MM.1S (cell line): ENCODE results near the gene HTR3B.

Source experiments
- DNase-seq: peaks from one replicate; pipeline ENCODE4 v3.0.0-alpha.2; 2015
- H2AFZ ChIP-seq: fragments of 300-600 bp; sonication (generic); 2 replicates; pipeline ENCODE4 v1.6.0; 2016; ENCODE audit warnings: antibody characterized with exemption, low read length
- H3F3A ChIP-seq: fragments of 300-600 bp; sonication (generic); 2 replicates; pipeline ENCODE4 v1.6.1; 2016; ENCODE audit warnings: mild to moderate bottlenecking, antibody characterized with exemption, low read length, moderate library complexity, mixed read lengths; ENCODE audit not compliant: insufficient read depth
- H3K27ac ChIP-seq: fragments of 300-600 bp; sonication (generic); 2 replicates; pipeline ENCODE4 v1.5.1; 2016; ENCODE audit warnings: mild to moderate bottlenecking, low read length
- H3K27me3 ChIP-seq: fragments of 300-600 bp; sonication (generic); replicated peaks from 2 replicates; pipeline ENCODE4 v1.6.0; 2016; ENCODE audit warnings: low read length; ENCODE audit not compliant: insufficient read depth
- H3K36me3 ChIP-seq: fragments of 300-600 bp; sonication (generic); replicated peaks from 2 replicates; pipeline ENCODE4 v1.6.1; 2016; ENCODE audit warnings: mild to moderate bottlenecking, low read length, mixed read lengths; ENCODE audit not compliant: insufficient read depth
- H3K4me1 ChIP-seq: fragments of 300-600 bp; sonication (generic); 2 replicates; pipeline ENCODE4 v1.6.1; 2016; ENCODE audit warnings: low read length, mixed read lengths
- H3K4me2 ChIP-seq: fragments of 300-600 bp; sonication (generic); 2 replicates; pipeline ENCODE4 v1.6.0; 2016; ENCODE audit warnings: low read depth, low read length
- H3K4me3 ChIP-seq: fragments of 300-600 bp; sonication (generic); 2 replicates; pipeline ENCODE4 v1.5.1; 2016; ENCODE audit warnings: low read length, mixed read lengths
- H3K79me2 ChIP-seq: fragments of 300-600 bp; sonication (generic); 2 replicates; pipeline ENCODE4 v1.6.1; 2016; ENCODE audit warnings: mixed run types, low read length, mixed read lengths
- H3K9ac ChIP-seq: fragments of 300-600 bp; sonication (generic); 2 replicates; pipeline ENCODE4 v1.6.1; 2016; ENCODE audit warnings: low read length, mixed read lengths
- H3K9me2 ChIP-seq: fragments of 300-600 bp; sonication (generic); replicated peaks from 2 replicates; pipeline ENCODE4 v1.6.1; 2016; ENCODE audit warnings: mild to moderate bottlenecking, low read length, mixed read lengths; ENCODE audit not compliant: insufficient read depth
- H3K9me3 ChIP-seq: fragments of 300-600 bp; sonication (generic); replicated peaks from 2 replicates; pipeline ENCODE4 v1.6.1; 2016; ENCODE audit warnings: mild to moderate bottlenecking, low read length, mixed read lengths; ENCODE audit not compliant: insufficient read depth
- H4K20me1 ChIP-seq: fragments of 300-600 bp; sonication (generic); 2 replicates; pipeline ENCODE4 v1.6.1; 2016; ENCODE audit warnings: mild to moderate bottlenecking, low read length, moderate library complexity, mixed read lengths; ENCODE audit not compliant: insufficient read depth
- EZH2 ChIP-seq: fragments of 300-600 bp; sonication (generic); optimal IDR thresholded peaks from 2 replicates; pipeline ENCODE3; 2017; ENCODE audit warnings: low read depth, mild to moderate bottlenecking, antibody characterized with exemption, low read length, mixed read lengths
- EZH2phosphoT487 ChIP-seq: fragments of 300-600 bp; sonication (generic); IDR thresholded peaks from 2 replicates; pipeline ENCODE4 v1.6.1; 2018; ENCODE audit warnings: antibody characterized with exemption, low read length
- TF ChIP-seq, protein P1 (sequence below): fragments of 300-600 bp; sonication (generic); IDR thresholded peaks from 2 replicates; pipeline ENCODE4 v1.5.1; 2016; ENCODE audit warnings: antibody characterized with exemption, low read length, mixed read lengths

Gene HTR3B

DNA sequence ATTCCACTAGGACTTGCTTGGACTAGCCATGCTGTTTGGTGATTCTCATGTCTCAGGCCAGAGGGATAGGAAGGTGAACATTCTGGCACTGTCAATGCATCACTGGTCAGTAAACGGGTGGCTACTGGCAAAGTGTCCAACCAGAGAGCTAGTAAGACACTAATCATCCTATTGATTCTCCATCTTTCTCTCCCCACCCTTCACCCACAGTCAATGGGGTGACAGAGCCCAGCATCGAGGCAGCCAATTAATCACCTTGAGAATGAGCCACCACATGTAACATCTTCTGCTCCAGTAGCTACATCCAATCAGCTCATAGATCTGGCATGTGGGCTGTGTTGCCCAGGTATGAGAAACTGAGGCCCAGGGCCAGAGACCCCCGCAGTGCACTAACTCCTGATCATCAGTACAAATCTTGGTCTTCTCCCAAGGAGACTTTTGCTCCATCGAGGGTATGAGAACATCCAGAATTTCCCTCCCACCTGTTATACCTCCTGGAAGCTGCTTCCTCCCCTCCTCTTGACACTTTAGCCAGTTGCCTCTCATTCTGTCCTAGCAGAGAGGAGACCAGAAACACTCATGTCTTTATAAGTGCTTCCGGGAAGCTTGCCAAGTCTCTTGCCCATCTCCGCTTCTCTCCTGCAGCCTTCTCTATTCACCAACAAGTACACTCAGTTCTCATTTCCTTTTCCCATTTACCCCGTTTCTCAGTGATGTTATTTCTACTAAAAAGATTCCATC, 87.3 kb downstream of the HTR3B start:
- Histone ChIP-seq H3K36me3 (no peaks in the 10 kb centered on the region), H3K4me1 (no peaks in the 10 kb centered on the region), H3F3A (no peaks in the 10 kb centered on the region), H3K4me3 (no peak overlapping the region), H3K27ac (no peak overlapping the region), H3K79me2 (no peaks in the 10 kb centered on the region), H3K4me2 (no peak overlapping the region), H3K9ac (no peak overlapping the region), H2AFZ (no peak overlapping the region), H3K9me3 (no peaks in the 10 kb centered on the region), H3K9me2 (no peaks in the 10 kb centered on the region), H3K27me3 (no peaks in the 10 kb centered on the region), H4K20me1 (no peaks in the 10 kb centered on the region)
- TF ChIP-seq EZH2phosphoT487: no peak
- no peak for DNase-seq

DNA sequence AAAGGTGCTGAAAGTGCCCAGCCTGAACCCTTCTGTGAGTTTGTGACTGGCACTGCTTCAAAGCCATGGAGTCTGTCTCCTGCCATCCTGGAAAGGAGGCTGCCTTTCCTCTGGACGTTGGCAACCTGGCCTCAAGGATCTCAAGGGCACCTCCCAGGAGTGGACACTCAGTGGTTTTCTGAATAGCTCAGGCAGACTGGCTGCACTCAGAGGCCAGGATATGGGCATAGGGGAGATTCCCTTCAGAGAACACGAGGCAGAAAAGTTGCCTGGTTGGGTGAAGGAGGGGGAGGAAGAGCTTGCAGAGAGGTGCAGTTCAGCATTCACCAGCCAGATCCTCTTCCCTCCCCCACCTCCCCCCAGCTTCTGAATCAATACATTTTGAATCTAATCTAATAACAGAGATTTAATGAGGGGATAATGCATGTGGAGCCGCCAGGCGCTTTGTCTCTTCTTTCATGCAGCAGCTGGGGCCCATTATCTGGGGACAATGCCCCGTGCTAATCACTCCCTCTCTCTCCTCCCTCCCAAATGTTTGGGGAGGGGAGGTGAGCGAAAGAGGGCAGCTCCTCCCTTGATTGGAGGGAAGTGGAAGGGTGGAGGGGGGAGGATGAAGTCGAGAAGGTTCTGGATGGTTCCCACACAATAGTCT, 88.0 kb downstream of the HTR3B start:
- no peak for DNase-seq
- Histone ChIP-seq H3K9me3 (no peaks in the 10 kb centered on the region), H3K4me3 (no peak overlapping the region), H3K9ac (no peak overlapping the region), H3K4me1 (no peaks in the 10 kb centered on the region), H3K27me3 (no peaks in the 10 kb centered on the region), H3K4me2 (no peak overlapping the region), H4K20me1 (no peaks in the 10 kb centered on the region), H3K79me2 (no peaks in the 10 kb centered on the region), H3K9me2 (no peaks in the 10 kb centered on the region), H3K36me3 (no peaks in the 10 kb centered on the region), H3F3A (no peaks in the 10 kb centered on the region), H3K27ac (no peak overlapping the region), H2AFZ (no peak overlapping the region)
- TF ChIP-seq EZH2 (no peak), EZH2phosphoT487 (no peak)
- TF ChIP-seq, protein P1, sequence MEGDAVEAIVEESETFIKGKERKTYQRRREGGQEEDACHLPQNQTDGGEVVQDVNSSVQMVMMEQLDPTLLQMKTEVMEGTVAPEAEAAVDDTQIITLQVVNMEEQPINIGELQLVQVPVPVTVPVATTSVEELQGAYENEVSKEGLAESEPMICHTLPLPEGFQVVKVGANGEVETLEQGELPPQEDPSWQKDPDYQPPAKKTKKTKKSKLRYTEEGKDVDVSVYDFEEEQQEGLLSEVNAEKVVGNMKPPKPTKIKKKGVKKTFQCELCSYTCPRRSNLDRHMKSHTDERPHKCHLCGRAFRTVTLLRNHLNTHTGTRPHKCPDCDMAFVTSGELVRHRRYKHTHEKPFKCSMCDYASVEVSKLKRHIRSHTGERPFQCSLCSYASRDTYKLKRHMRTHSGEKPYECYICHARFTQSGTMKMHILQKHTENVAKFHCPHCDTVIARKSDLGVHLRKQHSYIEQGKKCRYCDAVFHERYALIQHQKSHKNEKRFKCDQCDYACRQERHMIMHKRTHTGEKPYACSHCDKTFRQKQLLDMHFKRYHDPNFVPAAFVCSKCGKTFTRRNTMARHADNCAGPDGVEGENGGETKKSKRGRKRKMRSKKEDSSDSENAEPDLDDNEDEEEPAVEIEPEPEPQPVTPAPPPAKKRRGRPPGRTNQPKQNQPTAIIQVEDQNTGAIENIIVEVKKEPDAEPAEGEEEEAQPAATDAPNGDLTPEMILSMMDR: no peak

DNA sequence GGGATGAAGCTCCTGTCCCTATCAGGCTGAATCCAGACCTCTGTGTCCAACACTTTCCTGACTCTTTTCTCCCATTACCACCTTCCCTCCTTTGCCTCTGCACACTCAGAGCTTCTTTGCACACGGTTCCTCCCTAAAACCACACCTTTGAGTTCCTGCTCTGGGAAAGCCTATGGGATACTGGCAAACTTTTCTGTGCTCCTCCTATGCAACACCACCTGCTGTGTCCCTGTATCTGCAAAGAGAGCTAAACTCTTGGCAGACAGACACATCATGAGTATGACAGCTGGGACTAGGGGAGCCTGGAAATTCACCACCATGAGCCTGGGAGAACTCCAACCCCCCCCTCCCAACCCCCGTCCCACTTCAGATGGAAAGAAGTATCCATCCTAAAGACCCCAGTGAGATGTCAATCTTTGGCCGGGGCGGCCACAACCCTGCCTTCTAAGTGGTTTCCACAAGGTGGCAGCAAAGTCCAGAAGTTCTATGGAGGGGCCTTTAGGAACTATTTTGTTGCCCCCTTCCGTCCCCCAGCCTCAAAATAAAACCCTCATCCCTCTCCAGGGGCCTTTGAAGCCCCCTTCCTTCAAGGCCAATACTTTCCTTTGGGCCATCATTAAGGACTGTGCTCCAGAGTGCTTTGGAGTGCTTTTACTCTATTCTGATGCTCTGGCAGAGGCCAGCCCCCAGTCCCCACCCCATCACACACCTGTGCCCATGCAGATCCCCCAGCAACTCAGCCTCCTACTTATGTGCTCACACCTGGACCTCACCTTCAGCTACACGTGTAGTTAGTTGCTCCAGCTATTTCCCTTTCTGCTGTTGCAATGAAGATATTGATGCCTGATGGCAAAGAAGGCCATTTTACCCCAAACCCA, 89.7 kb downstream of the HTR3B start:
- Histone ChIP-seq H4K20me1 (no peaks in the 10 kb centered on the region), H3K27me3 (no peaks in the 10 kb centered on the region), H3K79me2 (no peaks in the 10 kb centered on the region), H3K9ac (no peak overlapping the region), H3K9me2 (no peaks in the 10 kb centered on the region), H2AFZ (no peak overlapping the region), H3K9me3 (no peaks in the 10 kb centered on the region), H3F3A (no peaks in the 10 kb centered on the region), H3K4me3 (no peak overlapping the region), H3K4me1 (no peaks in the 10 kb centered on the region), H3K27ac (no peak overlapping the region), H3K36me3 (no peaks in the 10 kb centered on the region), H3K4me2 (no peak overlapping the region)
- TF ChIP-seq, protein P1: peak; percentile 65
- no peak for TF ChIP-seq EZH2
- no peak for DNase-seq
